Lung (tissue), 12 donors: ENCODE results near the gene IQSEC1. TPM values are rescaled to one million over a fixed set of nuclear protein-coding genes. Genes with fewer than 3 reads are reported as not detected.

Source experiments
- ATAC-seq: fragments of 200-7000 bp; cut with Tn5 transposase; one replicate; pipeline ENCODE4 v1.9.1; 2020; ENCODE audit warnings: moderate number of reproducible peaks; ENCODE audit not compliant: insufficient read depth, low FRiP score
- DNase-seq, 3 donors: peaks; one replicate each; pipeline ENCODE4 v3.0.0-alpha.2; 2013 to 2017
- H3K27ac ChIP-seq, 2 donors: one replicate each; pipeline ENCODE4 v1.5.1; 2013; ENCODE audit warnings: mild to moderate bottlenecking in 2 of 2, moderate library complexity in 2 of 2, control low read depth in 1 of 2, inconsistent platforms in 1 of 2, low read depth in 1 of 2, low read length in 1 of 2
- H3K27me3 ChIP-seq, 3 donors: one replicate each; pipeline ENCODE4 v1.5.1; 2013; ENCODE audit warnings: low read length in 2 of 3; ENCODE audit not compliant: control insufficient read depth in 3 of 3, insufficient read depth in 3 of 3
- H3K36me3 ChIP-seq, 4 donors: one replicate each; pipeline ENCODE4 v1.5.1; 2013; ENCODE audit warnings: low read length in 4 of 4, mild to moderate bottlenecking in 1 of 4, moderate library complexity in 1 of 4; ENCODE audit not compliant: control insufficient read depth in 4 of 4, insufficient read depth in 4 of 4
- H3K4me1 ChIP-seq, 5 donors: one replicate each; pipeline ENCODE4 v1.5.1; 2013; ENCODE audit warnings: low read length in 5 of 5, mild to moderate bottlenecking in 2 of 5, moderate library complexity in 1 of 5; ENCODE audit not compliant: control insufficient read depth in 5 of 5, insufficient read depth in 5 of 5
- H3K4me3 ChIP-seq: one replicate; pipeline ENCODE4 v1.5.1; 2013; ENCODE audit warnings: mild to moderate bottlenecking, control low read depth, moderate library complexity
- H3K9ac ChIP-seq, 2 donors: one replicate each; pipeline ENCODE4 v1.5.1; 2013; ENCODE audit warnings: low read length in 2 of 2, control low read depth in 1 of 2; ENCODE audit not compliant: insufficient read depth in 1 of 2
- H3K9me3 ChIP-seq, 4 donors: one replicate each; pipeline ENCODE4 v1.5.1; 2013; ENCODE audit warnings: low read length in 3 of 4, mild to moderate bottlenecking in 1 of 4, moderate library complexity in 1 of 4; ENCODE audit not compliant: control insufficient read depth in 4 of 4, insufficient read depth in 3 of 4
- WGBS, 2 donors: extraction: QIAGEN DNeasy Blood & Tissue Kit; methylation state at CpG; one replicate each; pipeline ENCODE4 v1.1.7; 2013; 5-methylcytosine and 5-hydroxymethylcytosine counted together
- polyA plus RNA-seq, 2 donors: library from polyadenylated mRNA; stranded (reverse); fragments of 200-250 nt; gene quantifications; one replicate each; pipeline ENCODE4 v1.2.1, GENCODE V29; 2013
- total RNA-seq, 2 donors: library from RNA; depleted of rRNA in 1 of 2; stranded (reverse); fragments of >200 nt in 1 of 2; gene quantifications; one replicate each; pipeline ENCODE4 v1.2.1, GENCODE V29; 2014 to 2021
- TF ChIP-seq, protein P1 (sequence below): IDR thresholded peaks from 2 replicates; pipeline ENCODE4 v1.5.1; 2012; ENCODE audit warnings: mild to moderate bottlenecking; ENCODE audit errors: control extremely low read depth, extremely low read depth
- donor health status: control.
- donor health status: control.
- donor health status: Bipolar disorder and iron deficiency.
- donor health status: healthy.
- donor health status: DM: yes; HTN: yes; CAD: no.

Gene IQSEC1
- total and polyA plus RNA-seq, 4 donors = 13.9 to 69.1 (median 31.1) TPM

DNA sequence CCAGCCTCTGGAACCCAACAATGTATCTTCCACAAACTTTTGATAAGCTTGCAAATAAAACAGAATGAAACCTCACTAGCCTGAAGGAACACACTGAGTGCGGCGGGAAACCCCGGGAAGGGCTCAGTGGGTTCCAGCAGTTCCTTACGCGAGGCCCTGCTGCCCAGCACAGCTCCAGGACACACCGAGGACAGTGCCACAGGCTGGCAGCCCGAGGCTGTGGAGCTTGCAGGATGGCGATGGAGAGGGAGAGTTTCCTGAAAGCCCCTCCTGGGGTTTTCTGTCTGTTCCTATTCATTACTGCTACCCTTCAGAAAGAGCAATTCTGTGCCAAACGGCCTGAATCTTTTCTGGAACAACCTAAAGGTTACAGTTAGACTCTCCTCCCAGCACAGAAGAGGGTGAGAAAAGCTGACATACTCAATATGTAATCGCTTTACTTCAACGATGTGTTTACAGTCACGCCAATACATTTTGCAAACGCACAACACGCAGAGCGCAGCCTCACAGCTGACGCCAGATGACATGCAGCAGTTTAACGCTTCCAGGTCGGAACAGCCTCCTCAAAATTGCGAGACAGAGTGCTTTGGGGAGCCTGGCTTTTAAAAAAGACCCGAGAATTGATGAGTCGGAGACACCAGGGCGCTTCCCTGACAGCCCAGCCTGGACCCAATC, 174.8 kb downstream of the IQSEC1 start:
- DNase-seq (peak in 2 of 3 donors; percentile 62 to 76), ATAC-seq (no peak)
- H3K9ac ChIP-seq = no peak overlapping the region
- WGBS, 2 donors = 88 to 93% methylated on average over 22 of the region's 22 CpGs
- no peak overlapping the region for H3K27ac ChIP-seq
- H3K27me3 ChIP-seq = no peaks in the 10 kb centered on the region
- TF ChIP-seq, protein P1, sequence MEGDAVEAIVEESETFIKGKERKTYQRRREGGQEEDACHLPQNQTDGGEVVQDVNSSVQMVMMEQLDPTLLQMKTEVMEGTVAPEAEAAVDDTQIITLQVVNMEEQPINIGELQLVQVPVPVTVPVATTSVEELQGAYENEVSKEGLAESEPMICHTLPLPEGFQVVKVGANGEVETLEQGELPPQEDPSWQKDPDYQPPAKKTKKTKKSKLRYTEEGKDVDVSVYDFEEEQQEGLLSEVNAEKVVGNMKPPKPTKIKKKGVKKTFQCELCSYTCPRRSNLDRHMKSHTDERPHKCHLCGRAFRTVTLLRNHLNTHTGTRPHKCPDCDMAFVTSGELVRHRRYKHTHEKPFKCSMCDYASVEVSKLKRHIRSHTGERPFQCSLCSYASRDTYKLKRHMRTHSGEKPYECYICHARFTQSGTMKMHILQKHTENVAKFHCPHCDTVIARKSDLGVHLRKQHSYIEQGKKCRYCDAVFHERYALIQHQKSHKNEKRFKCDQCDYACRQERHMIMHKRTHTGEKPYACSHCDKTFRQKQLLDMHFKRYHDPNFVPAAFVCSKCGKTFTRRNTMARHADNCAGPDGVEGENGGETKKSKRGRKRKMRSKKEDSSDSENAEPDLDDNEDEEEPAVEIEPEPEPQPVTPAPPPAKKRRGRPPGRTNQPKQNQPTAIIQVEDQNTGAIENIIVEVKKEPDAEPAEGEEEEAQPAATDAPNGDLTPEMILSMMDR = no peak
- H3K9me3 ChIP-seq = no peaks in the 10 kb centered on the region
- H3K4me3 ChIP-seq = no peak overlapping the region
- peaks cover 4 to 40% (median 5%) of the 10 kb centered on the region in 4 donors for H3K36me3 ChIP-seq
- peaks cover 0 to 17% (median 5%) of the 10 kb centered on the region in 5 donors for H3K4me1 ChIP-seq

DNA sequence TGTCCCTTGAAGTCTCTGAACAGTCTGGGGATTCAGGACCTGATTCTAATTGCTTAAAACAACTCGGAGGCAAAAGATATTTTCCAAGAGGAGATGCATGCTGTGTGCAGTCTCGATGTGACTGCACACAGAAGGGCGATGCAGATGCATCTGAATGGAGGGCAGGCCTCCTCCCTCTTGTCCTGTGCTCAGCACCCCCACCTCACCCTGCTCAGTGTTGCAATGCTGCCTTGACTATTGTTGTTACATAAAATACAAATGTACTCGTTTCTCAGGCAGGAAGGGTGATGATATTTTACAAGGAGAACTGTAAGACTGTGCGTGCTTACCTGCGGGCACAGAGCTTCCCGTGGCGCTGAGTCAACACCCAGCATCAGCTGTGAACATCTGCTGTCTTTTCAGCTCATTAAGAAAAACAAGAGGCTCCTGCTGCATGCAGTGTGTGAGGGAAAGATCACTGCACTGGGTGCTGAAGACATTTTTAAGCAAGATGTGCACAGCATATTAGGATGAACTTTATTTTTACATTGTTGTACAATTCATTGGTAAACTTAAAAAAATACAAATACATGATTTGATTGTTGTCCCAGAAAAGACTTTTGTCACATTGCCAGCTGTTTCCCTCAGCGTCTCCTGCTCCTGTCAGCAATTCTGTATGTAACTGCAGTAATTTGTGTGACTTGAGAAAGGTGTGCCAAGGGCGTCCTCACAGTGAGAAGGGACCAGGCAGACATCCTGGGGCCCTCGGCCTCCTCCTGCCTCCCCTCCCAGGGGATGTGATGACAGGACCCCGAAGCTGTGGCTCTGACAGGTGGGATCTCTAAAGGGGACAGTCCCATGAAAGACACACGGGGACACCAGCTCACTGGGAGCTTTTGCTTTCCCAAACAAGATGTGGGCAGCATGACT, 175.6 kb downstream of the IQSEC1 start:
- H3K27ac ChIP-seq = no peak overlapping the region
- TF ChIP-seq, protein P1 = no peak
- H3K4me3 ChIP-seq = no peak overlapping the region
- H3K9me3 ChIP-seq = no peaks in the 10 kb centered on the region
- ATAC-seq (no peak), DNase-seq (peak in 1 of 3 donors; percentile 25)
- peaks cover 0 to 17% (median 5%) of the 10 kb centered on the region in 5 donors for H3K4me1 ChIP-seq
- WGBS, 2 donors = 76 to 77% methylated on average over 13 of the region's 13 CpGs
- no peaks in the 10 kb centered on the region for H3K27me3 ChIP-seq
- peaks cover 4 to 34% (median 5%) of the 10 kb centered on the region in 4 donors for H3K36me3 ChIP-seq
- H3K9ac ChIP-seq = no peak overlapping the region

DNA sequence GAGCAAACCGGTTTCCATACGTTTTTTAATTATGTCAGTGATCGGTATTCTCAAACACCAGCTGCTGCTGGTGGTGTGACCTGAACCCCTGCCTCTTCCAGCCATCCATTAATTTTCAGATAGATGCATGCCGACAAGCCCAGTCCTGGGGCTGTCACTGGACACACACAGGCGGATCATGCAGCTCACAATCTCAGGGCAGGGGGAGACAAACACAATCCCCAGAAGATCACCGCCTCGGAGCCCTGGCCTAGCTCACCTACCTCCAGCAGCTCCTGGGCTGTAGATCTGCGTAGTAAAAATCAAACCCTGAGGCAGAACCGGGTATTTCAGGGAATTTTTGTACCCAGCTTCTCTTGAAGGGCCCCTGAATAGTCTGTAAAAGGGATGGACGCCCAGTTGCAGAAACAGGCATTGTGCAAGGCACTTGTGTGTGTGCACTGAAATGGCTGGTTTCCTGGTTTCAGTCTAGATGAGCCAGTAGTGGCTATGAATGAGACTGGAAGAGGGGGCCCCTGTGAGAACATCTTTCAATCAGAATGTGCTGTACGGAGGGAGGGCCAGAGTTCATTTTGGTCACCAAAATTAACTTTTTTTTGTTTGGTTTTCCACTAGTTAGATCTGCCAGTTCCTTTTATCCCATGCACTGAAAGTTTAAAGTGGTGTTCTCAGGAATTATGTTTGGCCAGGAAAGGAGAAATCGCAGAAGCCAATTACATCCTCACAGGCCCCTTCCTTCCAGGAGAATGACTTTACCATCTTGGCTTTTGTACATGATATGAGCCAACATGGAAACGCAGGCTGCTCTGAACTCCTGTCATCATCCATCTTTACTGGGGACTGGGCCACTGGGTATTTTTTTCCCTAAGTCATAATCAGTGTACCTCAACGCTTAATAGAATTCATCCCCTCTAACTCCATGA, 176.9 kb downstream of the IQSEC1 start:
- no peaks in the 10 kb centered on the region for H3K9me3 ChIP-seq
- 48 to 51% methylated on average over 14 of the region's 14 CpGs for WGBS, 2 donors
- no peak overlapping the region for H3K4me3 ChIP-seq
- no peak overlapping the region for H3K9ac ChIP-seq
- DNase-seq (peak in 1 of 3 donors; percentile 29), ATAC-seq (no peak)
- TF ChIP-seq, protein P1 = no peak
- H3K36me3 ChIP-seq = peaks cover 4 to 25% (median 5%) of the 10 kb centered on the region in 4 donors
- no peak overlapping the region for H3K27ac ChIP-seq
- peaks cover 3 to 20% (median 5%) of the 10 kb centered on the region in 5 donors for H3K4me1 ChIP-seq
- H3K27me3 ChIP-seq = no peaks in the 10 kb centered on the region
